AG04449 (cell line): ENCODE results near the gene CDH13.

Experiments used
- CTCF ChIA-PET: fragments of 350-600 bp; formaldehyde crosslinking; extraction: SDS; loops from one replicate; lab custom pipeline; 2021; ENCODE audit warnings: antibody characterized with exemption; lab: Yijun Ruan, JAX
- POLR2A ChIA-PET: fragments of 400-600, 350-600 bp; formaldehyde crosslinking; extraction: SDS; loops from one replicate; lab custom pipeline; 2020; ENCODE audit warnings: antibody characterized with exemption, inconsistent platforms; lab: Yijun Ruan, JAX
- DNase-seq: peaks from one replicate; pipeline ENCODE4 v3.0.0-alpha.2; 2010; ENCODE audit warnings: low read depth, low spot score
- H3K4me3 ChIP-seq: 2 replicates; pipeline ENCODE4 v1.5.1; 2011; ENCODE audit warnings: low read depth, mild to moderate bottlenecking, control low read depth, low read length
- TF ChIP-seq, protein P1 (sequence below): IDR thresholded peaks from one replicate; pipeline ENCODE4 v1.5.1; 2011; ENCODE audit warnings: mild to moderate bottlenecking, moderate library complexity, low read length, control low read depth, inconsistent platforms; ENCODE audit not compliant: insufficient read depth; ENCODE audit errors: missing control alignments

The CDH13 gene

DNA sequence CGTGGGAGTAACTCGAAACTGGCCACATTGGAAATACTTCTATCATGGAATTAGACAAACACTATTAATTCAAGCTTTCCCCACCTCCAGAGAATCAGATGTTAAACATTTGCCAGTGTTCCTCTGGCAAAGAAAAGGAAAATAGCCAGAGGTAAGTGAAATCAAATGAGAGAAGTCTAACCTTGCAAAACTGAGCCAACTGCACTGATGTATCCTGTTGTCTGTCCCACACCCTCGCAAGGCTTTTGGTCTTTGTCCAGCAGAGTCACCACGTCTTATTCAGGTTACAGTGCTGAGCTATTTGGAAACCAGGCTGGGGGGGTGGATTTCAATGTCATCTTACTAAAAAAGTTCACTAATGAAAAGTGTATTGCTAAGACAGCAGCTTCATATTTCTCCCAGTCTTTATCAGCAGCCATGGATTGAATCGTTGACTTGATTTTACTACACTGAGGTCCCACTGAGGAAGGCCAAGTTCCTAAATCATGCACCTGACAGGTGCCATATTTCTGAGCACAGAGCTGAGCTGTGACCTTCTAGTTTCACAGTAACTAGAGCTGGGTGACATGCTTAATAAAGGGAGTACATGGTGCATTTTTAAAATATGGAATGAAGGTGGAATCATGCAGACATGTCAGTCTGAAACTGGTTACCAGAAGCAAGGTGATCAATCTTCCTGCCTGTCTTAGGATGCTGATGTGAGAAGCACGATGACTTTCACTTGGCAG lies 1095.9 kb downstream of the CDH13 start:
- POLR2A ChIA-PET = no interaction called here
- DNase-seq = no peak
- CTCF ChIA-PET = interaction anchor here (1.2 to 1.7 kb wide), 2 partner anchors 10 kb away, joined by 3 to 4 read pairs; no protein-coding TSS in a partner anchor
- TF ChIP-seq, protein P1, sequence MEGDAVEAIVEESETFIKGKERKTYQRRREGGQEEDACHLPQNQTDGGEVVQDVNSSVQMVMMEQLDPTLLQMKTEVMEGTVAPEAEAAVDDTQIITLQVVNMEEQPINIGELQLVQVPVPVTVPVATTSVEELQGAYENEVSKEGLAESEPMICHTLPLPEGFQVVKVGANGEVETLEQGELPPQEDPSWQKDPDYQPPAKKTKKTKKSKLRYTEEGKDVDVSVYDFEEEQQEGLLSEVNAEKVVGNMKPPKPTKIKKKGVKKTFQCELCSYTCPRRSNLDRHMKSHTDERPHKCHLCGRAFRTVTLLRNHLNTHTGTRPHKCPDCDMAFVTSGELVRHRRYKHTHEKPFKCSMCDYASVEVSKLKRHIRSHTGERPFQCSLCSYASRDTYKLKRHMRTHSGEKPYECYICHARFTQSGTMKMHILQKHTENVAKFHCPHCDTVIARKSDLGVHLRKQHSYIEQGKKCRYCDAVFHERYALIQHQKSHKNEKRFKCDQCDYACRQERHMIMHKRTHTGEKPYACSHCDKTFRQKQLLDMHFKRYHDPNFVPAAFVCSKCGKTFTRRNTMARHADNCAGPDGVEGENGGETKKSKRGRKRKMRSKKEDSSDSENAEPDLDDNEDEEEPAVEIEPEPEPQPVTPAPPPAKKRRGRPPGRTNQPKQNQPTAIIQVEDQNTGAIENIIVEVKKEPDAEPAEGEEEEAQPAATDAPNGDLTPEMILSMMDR = no peak
- H3K4me3 ChIP-seq = no peak overlapping the region

DNA sequence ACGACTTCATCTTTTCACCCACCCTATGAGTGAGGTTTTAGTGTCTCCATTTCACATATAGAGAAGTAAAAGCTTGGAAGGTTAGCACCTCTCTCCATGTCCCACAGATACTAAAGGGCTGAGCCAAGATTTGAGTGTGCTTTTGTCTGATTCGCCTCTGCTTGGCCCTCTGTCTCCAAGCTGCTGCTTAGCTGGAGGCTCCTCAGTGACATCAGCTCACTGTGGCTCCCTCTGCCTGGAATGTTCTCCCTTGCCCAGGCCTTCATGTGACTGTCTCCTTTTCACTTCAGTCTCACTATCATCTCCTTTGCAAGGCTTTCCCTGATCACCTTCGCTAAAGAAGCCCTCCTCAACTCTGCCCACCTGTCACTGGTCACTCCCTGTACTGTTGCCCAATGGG lies 1096.5 kb downstream of the CDH13 start:
- no peak overlapping the region for H3K4me3 ChIP-seq
- POLR2A ChIA-PET = no interaction called here
- TF ChIP-seq, protein P1 = no peak
- no peak for DNase-seq
- CTCF ChIA-PET = interaction anchor here (1.0 kb wide), 1 partner anchor 10 kb away, joined by 3 read pairs; no protein-coding TSS in a partner anchor

DNA sequence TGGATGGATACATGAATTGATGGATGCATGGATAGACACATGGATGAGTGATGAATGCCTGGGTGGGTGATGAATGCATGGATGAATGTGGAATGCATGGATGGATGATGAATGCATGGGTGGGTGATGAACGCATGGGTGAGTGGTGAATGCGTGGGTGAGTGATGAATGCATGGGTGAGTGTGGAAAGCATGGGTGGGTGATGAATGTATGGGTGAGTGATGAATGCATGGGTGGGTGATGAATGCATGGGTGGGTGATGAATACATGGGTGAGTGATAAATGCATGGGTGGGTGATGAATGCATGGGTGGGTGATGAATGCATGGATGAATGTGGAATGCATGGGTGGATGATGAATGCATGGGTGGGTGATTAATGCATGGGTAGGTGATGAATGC lies 1097.1 kb downstream of the CDH13 start:
- CTCF ChIA-PET = interaction anchor here (1.0 kb wide), 1 partner anchor 9 kb away, joined by 3 read pairs; no protein-coding TSS in a partner anchor
- no peak overlapping the region for H3K4me3 ChIP-seq
- POLR2A ChIA-PET = no interaction called here
- DNase-seq = no peak
- TF ChIP-seq, protein P1 = no peak

DNA sequence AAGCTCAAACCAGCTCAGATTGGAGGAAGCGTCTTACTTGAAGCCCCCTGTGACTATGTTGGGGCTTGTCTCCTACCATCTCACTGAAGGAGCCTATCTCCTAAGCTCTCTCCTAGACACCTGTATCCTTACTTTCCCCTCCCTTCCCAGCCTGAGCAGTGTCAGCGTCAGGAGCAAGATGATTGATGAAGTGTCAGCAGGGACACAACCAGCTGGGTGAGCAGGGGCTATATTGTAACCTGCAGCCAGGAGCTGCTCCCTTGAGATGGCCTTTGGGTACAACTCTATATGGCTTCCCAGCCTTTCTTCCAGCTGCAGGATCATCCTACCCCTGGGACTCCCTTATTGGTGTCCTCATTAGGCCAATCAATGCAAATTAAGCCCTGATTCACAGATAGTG lies 1097.8 kb downstream of the CDH13 start:
- H3K4me3 ChIP-seq = no peak overlapping the region
- ChIA-PET CTCF (interaction anchor here (1.4 kb wide), 1 partner anchor 13 kb away, joined by 4 read pairs; no protein-coding TSS in a partner anchor), POLR2A (no interaction called here)
- TF ChIP-seq, protein P1 = no peak
- no peak for DNase-seq

DNA sequence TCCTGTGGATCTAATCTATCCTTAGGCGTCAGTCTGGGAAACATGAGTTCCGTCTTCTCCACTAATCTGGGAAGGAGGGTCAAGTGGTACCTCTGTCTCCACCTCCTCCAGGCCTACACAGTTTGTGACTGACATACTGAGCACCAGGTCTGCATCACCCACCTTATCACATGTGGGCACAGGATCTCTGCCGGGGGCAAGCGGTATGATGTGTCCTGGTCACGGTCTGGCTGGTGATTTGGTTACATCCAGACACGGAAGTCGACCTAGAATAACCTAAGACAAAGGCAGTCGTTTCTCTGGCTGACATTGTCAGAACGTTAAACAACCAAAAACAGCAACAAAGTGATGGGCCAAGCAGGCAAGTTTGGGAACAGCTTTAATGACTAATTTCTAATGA lies 1098.5 kb downstream of the CDH13 start:
- H3K4me3 ChIP-seq = no peak overlapping the region
- TF ChIP-seq, protein P1 = no peak
- no peak for DNase-seq
- POLR2A ChIA-PET = no interaction called here
- CTCF ChIA-PET = interaction anchor here (1.4 kb wide), 1 partner anchor 12 kb away, joined by 4 read pairs; no protein-coding TSS in a partner anchor

DNA sequence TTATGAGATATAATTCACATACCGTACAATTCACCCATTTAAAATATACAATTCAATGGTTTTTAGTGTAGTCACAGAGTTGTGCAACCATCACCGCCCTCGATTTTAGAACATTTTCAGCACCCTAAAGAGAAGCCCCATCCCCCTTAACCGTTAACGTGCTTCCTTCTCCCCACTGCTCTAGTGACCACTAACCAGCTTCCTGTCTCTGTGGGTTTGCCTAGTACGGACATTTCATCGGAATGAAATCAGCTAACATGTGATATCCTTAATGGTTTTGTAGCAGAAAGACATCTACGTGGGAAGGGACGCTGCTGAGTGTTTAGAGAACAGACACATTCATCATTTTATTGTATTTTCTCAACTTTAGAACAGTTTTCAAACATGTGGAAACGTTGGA lies 1100.2 kb downstream of the CDH13 start:
- no peak for DNase-seq
- CTCF ChIA-PET = no interaction called here
- POLR2A ChIA-PET = no interaction called here
- TF ChIP-seq, protein P1 = no peak
- H3K4me3 ChIP-seq = no peak overlapping the region
